Glomerular endothelial cell (primary cell): Measurements from ENCODE around the gene LRRC8B. TPM values are rescaled to one million over a fixed set of nuclear protein-coding genes. Genes with fewer than 3 reads are reported as not detected.
"Not testable (repeated sequence)": the region's sequence is repeated elsewhere in the genome, so short reads cannot be mapped to it uniquely, and the experiment has no call there.

ENCODE experiments used
- DNase-seq: peaks from one replicate; pipeline ENCODE4 v3.0.0-alpha.2; 2011; ENCODE audit warnings: low read depth, low spot score; ENCODE audit errors: extremely low read depth
- total RNA-seq: library from RNA; depleted of rRNA; stranded (reverse); fragments of >200 nt; gene quantifications from 2 replicates; pipeline ENCODE4 v1.2.3, GENCODE V29; 2015

LRRC8B gene
- total RNA-seq, 1 donor from 2014 or later = 18.1 TPM

GRCh38 chr1:89523572-89524368 is 859 bp upstream of the LRRC8B start:
- no peak for DNase-seq

GRCh38 chr1:89525169-89525855 is 683 bp downstream of the LRRC8B start:
- DNase-seq = no peak

- no peak for DNase-seq
These were observed 2.6 kb downstream of the LRRC8B start for GRCh38 chr1:89527256-89527655.

GRCh38 chr1:89527750-89528381 is 3.2 kb downstream of the LRRC8B start:
- DNase-seq = no peak

GRCh38 chr1:89528382-89528780 is 3.8 kb downstream of the LRRC8B start:
- DNase-seq = no peak

GRCh38 chr1:89529196-89529595 is 4.6 kb downstream of the LRRC8B start:
- no peak for DNase-seq

GRCh38 chr1:89530444-89531089 is 5.9 kb downstream of the LRRC8B start:
- no peak for DNase-seq

- DNase-seq = no peak
These were observed 7.0 kb downstream of the LRRC8B start for GRCh38 chr1:89531480-89532139.

- no peak for DNase-seq
These were observed 7.6 kb downstream of the LRRC8B start for GRCh38 chr1:89532228-89532627.

- DNase-seq = no peak
These were observed 8.2 kb downstream of the LRRC8B start for GRCh38 chr1:89532866-89533265.

- no peak for DNase-seq
These were observed 10.9 kb downstream of the LRRC8B start for GRCh38 chr1:89535537-89535936.

- DNase-seq = no peak
These were observed 12.1 kb downstream of the LRRC8B start for GRCh38 chr1:89536555-89537341.

GRCh38 chr1:89538361-89538760 is 13.7 kb downstream of the LRRC8B start:
- no peak for DNase-seq

GRCh38 chr1:89539128-89539527 is 14.5 kb downstream of the LRRC8B start:
- DNase-seq = no peak

- no peak for DNase-seq
These were observed 15.9 kb downstream of the LRRC8B start for GRCh38 chr1:89540406-89540970.

GRCh38 chr1:89542345-89542744 is 17.7 kb downstream of the LRRC8B start:
- no peak for DNase-seq

- DNase-seq = not testable (repeated sequence)
These were observed 19.0 kb downstream of the LRRC8B start for GRCh38 chr1:89543632-89544031.

- peak; percentile 92 for DNase-seq
These were observed 20.8 kb downstream of the LRRC8B start for GRCh38 chr1:89545264-89546038.
